GM12865 (cell line): Measurements from ENCODE around the gene LACTBL1.
A peak's percentile ranks its signal among the peaks of the same experiment; 100 is the strongest.

Experiments
- DNase-seq: peaks from one replicate; pipeline ENCODE4 v3.0.0; 2010; ENCODE audit warnings: low read depth
- H3K4me3 ChIP-seq: 2 replicates; pipeline ENCODE4 v1.5.1; 2011; ENCODE audit warnings: mild to moderate bottlenecking, low read depth, low read length, control low read depth
- CTCF ChIP-seq: IDR thresholded peaks from 2 replicates; pipeline ENCODE4 v1.5.1; 2011; ENCODE audit warnings: low read length, control low read depth, low read depth, inconsistent platforms; ENCODE audit not compliant: insufficient read depth; ENCODE audit errors: missing control alignments

The LACTBL1 gene

GRCh38 chr1:22935433-22935832 lies 37.2 kb downstream of the LACTBL1 start:
- no peak for TF ChIP-seq CTCF
- H3K4me3 ChIP-seq: no peak overlapping the region
- no peak for DNase-seq

GRCh38 chr1:22932803-22933470 lies 39.7 kb downstream of the LACTBL1 start:
- no peak for DNase-seq

GRCh38 chr1:22930240-22930912 lies 42.3 kb downstream of the LACTBL1 start:
- peak; percentile 76 for TF ChIP-seq CTCF
- no peak overlapping the region for H3K4me3 ChIP-seq
- DNase-seq: peak; percentile 40

More at GRCh38 chr1:22932803-22933470, 39.7 kb downstream of the LACTBL1 start:
- TF ChIP-seq CTCF: no peak
- no peak overlapping the region for H3K4me3 ChIP-seq

GRCh38 chr1:22925111-22925510 lies 47.6 kb downstream of the LACTBL1 start:
- no peak for TF ChIP-seq CTCF
- H3K4me3 ChIP-seq: no peak overlapping the region
- no peak for DNase-seq

- TF ChIP-seq CTCF: no peak
- no peak for DNase-seq
Observed at GRCh38 chr1:22922640-22923039, 50.0 kb downstream of the LACTBL1 start.

GRCh38 chr1:22921452-22922126 lies 51.1 kb downstream of the LACTBL1 start:
- DNase-seq: no peak
- no peak overlapping the region for H3K4me3 ChIP-seq
- no peak for TF ChIP-seq CTCF

More at GRCh38 chr1:22922640-22923039, 50.0 kb downstream of the LACTBL1 start:
- H3K4me3 ChIP-seq: no peak overlapping the region
